Urothelium cell line (cell line): ENCODE results near the gene INAFM2.

Source experiments
- DNase-seq: peaks from one replicate; pipeline ENCODE4 v3.0.0; 2011; ENCODE audit warnings: low spot score, mixed read lengths
- FAIRE-seq: peaks from 2 replicates; lab custom pipeline; 2011; peaks lifted over from hg19 to GRCh38; lab: Jason Lieb, UNC

INAFM2 gene

DNA sequence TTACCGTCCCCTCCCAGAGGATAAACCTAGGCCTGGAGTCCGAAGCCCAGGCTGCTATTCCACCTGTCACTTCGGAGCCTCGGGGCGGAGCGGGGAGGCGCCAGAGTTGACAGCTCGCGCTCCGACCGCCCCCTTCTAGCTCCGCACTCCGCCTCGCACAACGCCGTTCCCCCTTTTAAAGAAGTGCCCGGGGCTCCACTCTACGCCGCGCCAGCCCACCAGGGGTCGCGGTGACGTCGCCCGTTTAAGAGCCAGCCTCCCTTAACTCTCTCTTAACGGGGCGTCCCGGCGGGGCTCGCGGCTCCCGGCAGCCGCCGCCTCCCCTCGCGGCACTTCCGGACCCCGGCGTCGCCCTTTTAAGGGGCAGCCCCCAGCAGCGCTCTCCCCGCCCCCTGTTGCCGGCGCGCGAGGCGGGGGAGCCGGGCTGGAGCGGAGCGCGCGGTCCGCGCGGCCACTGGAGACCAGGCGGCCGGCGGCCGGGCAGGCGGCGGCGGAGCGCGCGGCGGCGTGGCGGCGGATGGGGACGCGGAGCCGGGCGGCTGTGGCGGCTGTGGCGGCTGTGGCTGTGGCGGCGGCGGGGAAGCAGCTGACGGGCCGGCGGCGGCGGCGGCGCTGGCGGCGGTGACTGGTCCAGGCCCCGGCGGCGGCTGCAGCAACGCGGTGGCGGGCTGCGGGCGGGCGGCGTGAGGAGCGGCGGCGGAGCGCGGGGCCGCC lies at the start of gene INAFM2:
TSS of gene INAFM2 (plus strand) at position 454 of the 714 bp plus-strand sequence. CDS start 364 bp downstream, outside the sequence.
- FAIRE-seq = no peak
- peak; percentile 92 for DNase-seq

DNA sequence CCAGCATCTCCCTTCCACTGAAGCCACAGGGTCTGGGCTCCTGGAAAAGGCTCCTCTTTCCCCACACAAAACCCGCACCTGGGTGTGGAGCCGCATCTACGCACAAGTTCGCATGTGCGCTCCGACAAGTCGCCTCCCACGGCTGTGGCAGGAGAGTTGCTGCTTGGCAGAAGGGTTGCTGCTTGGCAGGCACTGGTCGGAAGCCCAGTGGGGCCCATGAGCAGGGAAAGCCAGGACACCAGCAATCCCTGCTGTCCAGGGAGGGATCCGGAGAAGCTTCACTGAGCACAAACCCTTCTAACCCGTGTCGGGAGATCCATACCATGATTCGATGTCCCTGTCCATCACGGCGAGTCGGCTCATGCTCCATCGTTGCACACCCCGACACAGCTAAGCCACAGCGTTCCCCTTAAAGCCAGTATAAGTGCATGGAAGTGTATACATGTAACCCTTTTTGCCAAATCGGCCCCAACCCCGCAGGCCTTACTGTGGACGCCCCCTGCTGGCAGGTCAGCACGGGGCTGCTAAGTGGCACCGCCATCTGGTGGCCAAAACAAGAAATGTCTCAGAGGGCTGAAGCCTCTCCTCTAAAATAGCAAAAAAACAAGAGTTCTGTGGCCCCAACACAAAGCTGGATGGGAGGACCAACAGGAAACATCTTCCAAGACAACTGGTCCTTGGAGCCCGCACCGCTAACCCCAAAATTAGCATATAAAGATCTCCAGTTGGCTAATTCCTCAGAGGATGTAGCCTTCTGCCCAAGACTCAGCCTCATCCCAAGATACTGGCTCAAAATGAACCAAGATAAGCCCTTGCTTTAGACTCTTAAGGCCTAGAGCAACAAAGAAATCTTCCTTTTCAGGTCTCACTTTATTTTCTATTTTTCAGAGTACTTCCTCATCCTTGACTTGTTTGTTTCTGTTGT lies 48.9 kb upstream of the INAFM2 start:
- FAIRE-seq (no peak), DNase-seq (peak; percentile 81)

DNA sequence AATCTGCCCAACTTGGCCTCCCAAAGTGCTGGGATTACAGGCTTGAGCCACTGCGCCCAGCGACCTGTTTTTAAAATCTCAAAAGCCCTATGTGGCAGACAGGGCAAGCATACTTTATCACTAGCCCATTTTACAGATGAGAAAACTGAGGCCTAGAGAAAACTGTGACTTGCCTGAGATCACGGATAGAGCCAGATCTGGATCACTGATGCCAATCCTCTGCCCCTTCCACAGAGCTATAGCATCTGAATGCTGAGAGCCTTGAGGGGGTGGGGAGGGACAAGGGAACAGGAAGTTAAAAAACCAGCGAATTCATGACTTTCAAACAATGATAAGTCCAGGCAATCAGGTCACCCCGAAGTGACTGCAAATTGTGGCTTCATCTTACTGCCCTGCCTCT lies 48.0 kb upstream of the INAFM2 start:
- FAIRE-seq (no peak), DNase-seq (no peak)

DNA sequence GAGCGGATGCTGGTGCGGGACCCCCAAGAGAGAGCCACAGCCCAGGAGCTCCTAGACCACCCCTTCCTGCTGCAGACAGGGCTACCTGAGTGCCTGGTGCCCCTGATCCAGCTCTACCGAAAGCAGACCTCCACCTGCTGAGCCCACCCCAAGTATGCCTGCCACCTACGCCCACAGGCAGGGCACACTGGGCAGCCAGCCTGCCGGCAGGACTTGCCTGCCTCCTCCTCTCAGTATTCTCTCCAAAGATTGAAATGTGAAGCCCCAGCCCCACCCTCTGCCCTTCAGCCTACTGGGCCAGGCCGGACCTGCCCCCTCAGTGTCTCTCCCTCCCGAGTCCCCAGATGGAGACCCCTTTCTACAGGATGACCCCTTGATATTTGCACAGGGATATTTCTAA lies 47.5 kb upstream of the INAFM2 start:
- FAIRE-seq = no peak
- no peak for DNase-seq

DNA sequence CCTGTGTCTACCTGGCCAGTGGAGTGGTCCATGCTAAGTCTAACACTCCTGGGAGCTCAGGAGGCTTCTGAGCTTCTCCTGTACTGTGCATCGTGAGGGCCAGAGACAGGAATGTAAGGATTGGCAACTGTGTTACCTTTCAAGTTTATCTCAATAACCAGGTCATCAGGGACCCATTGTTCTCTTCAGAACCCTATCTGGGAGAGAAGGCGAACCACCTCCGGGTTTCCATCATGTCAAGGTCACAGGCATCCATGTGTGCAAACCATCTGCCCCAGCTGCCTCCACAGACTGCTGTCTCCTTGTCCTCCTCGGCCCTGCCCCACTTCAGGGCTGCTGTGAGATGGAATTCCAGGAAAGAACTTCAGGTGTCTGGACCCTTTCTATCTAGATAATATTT lies 46.6 kb upstream of the INAFM2 start:
- FAIRE-seq = no peak
- no peak for DNase-seq

DNA sequence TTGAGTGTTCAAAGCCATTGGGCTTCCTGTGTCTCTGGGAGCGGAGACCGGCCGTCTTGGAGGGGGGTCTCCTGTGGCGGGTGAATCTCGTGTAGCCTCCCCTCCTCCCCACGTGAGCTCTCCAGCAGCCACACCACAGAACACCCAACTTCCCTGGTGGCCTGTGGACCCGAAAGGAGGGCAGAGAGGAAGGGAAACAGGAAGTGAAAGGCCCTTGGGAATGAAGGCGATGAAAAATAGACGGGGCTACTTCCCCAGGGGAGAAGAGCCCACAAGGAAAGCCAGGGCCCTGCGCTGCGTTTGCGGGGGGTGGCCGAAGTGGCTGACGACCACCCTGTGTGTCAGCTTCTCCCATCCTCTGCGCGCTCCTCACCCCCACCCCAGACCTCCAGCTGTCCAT lies 46.0 kb upstream of the INAFM2 start:
- no peak for DNase-seq
- no peak for FAIRE-seq

DNA sequence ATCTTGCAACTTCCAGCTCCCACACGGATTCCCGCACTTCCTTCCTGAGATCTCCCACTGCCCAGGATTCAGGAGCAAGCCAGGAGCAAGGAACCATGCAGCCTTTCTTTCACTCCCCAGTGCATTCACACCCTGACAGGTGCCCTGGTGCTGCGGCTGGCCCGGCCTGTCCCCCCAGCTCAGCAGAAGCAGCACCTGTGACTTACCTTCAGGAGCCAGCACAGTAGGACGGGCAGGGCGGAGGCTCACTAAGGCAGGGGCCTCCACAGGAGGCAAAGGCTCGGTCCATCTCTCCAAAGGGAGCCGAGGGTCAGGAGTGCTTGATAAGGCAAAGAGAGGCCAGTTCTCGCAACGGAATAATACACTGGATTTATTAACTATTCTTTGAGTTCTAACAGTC lies 45.5 kb upstream of the INAFM2 start:
- FAIRE-seq (no peak), DNase-seq (no peak)

DNA sequence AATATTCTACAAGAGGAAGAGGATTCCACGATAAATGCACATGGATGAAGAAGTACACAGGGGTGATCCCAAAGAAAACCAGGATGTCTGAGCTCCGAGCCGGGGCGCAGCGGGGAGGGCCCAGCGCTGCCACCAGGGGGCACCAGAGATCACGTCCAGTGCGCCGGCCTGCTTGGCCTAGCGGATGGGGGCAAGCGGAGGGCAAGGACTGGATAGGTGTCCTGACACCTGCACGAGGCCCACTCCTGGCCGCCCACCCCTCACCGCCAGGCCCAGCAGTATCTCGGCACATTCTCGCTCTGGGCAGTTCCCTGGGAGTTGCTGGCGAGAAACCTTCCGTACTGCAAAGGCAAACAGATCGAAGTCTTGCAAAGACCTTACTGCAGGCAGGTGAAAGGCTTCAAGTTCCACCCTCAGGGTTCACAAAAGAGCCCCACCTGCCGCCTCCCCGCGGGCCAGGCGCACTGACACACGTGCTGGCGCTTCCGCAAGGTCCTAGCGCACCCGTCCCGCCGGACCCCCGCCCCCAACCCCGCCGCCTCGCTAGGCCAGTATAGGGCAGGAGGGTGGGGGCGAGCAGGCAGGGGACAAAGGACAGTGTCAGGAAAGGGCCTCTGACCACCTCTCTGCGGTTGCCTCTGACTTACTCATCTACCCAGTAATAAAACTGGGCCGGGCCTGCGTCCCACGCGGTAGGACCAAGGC lies 43.9 kb upstream of the INAFM2 start:
- DNase-seq (peak; percentile 84), FAIRE-seq (peak; percentile 46)

DNA sequence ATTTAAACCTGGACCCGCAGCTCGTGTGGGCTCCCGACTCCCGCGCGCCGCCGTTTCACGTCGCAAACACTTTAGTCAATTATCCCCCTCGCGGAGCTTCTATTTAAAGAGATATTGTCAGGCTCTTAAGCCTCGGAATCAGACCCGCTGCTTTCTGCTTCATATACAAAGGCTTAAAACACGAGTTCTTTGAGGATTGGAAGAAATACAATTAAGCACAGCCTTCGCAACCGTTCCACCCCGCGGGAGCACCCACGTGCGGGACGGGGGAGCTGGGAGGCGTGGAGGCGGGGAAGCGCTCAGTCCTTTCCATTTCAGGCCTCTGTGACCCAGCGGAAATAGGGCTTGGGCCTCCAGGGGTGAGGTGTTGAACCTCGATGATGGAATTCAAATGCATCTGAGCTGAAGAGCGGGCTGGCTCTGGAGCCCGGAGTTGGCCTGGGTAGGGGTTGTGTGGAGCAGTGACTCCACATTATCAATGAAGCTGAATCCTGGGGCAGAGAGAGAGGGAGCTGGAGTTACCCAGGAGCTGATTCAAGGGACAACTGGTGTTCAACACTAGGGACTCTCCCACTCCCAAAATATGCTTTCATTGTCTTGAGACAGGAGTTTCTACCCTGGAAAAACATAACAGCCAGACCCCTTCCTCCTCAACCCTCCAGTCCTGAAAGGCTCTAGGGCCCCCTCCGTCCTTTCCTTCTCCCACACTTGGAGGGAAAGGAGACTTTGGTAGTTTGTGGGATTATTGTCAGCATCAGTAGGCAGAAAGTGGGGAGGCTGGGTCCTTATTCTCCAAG lies 43.0 kb upstream of the INAFM2 start:
- no peak for FAIRE-seq
- no peak for DNase-seq

DNA sequence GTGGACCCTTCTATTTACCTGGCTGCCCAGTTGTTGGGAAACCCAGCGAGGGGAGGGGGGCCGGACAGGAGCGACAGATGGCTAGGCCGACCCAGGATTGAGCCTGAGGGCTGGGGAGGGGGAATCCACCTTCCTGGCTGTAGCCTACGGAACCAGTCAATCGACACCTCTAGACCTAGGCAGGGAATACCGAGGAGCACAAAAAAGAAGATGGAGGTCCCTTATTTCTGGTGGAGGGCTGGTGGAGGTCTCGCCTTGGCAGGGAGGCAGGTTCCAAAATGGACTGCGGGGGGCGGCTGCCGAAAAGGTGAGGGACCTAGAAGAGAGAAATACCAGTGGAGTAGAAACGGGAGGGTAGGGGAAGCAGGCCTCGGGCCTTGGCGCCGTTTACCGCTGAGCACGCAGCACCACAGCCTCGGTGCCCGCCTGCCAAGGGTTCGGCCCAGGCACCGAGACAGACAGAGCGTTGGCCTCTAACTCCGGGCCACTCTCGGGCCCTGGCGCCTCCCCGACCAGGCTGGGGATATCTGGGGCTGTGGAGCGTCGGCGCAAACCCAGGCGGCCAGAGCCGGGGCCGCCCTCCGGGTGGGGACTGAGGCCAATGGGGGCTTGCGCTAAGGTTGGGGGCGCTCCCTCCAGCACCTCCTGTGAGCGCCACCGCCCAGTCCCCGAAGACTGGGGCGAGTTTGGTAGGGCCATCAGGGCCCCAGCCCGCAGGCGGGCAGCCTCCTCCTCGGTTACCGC lies 42.3 kb upstream of the INAFM2 start:
- no peak for FAIRE-seq
- no peak for DNase-seq

DNA sequence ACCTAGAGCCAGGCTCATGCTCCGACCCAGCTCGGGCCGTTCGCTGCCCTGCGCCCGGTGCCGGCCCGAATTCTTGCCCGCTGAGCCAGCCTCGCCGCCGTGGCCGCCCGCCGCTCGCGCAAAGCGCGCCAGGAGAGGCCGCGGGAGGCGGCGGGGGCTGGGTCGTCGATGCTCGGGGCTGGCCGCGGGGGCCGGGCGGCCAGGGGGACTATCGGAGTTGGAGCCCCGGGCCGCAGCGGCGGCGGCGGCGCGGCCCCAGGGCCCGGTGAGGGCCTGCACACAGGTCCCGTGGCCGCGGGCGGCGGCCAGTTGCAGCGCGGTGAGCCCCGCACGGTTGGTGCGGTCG lies 41.7 kb upstream of the INAFM2 start:
- DNase-seq = no peak
- no peak for FAIRE-seq

DNA sequence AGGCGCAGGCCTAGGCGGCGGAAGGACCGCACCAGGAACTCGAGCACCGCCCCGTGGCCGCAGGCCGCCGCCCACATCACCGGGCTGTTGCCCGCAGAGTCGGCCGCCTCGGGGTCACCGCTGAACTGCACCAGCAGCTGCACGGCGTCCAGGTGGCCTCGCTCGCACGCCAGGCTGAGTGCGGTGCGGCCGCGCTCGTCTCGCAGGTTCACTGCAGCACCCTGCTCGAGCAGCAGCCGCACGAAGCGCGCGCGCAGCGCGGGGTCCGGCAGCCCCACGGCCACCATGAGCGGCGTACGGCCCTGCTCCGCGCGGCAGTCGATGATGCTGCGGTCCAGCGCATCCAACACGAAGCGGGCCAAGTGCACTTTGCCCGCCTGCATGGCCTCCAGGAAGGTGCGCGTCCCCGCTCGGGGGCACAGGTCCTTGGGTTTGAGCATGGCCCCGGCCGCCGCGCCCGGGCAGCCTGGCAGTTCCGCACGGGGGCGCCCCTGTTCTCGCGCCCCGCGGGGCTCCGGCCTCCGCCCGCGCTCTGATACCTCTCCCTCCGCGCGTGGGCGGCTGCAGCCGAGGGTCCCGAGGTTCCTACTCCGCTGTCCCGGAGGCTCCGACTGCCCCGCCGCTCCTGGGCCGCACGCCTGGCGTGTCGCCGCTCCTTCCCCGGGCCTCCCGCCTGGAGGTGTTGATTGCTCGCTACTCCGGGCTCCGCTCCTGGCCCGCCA lies 41.2 kb upstream of the INAFM2 start:
- DNase-seq = no peak

DNA sequence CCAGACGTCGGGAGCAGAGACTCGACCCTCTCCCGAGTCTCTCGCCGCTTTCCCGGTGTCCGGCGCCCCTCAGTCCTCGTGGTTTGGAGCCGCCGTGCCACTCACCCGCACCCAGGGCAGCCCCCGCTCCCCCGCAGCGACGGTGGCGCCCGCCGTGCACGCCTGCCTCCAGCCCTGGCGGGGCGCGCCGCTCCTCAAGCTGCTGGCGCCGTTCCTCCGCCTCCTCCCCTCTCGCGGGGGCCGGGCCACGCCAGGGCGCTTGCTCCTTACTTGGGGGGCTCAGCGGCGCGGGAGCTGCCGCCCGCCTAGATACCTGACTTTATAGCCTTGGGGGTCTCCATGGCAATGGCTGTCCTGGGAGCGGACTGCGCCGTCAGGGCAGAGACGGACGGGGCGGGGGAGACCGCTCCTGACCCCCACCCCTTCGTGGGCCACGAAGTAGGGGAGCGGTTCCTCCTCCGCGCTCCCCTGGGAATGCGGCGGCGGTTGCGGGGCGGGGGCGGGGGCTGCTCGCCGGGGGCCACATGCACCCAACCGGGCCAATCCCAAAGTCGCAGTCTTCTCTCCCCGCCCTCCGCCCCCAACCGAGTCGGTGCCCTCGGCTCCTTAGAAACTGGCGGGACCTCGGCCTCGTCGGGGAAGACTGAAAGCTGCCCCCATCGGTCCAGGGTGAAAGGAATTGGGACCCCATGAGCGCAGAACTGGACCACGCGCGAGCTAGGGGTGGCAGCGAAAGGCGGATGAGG lies 40.5 kb upstream of the INAFM2 start, which contains the start of gene ANKRD63:
TSS of gene ANKRD63 (minus strand) at position 196 of the 746 bp plus-strand sequence. CDS start 478 bp downstream, outside the sequence.
- DNase-seq (no peak), FAIRE-seq (no peak)

More for the DNA sequence above, 41.2 kb upstream of the INAFM2 start:
- FAIRE-seq = no peak

DNA sequence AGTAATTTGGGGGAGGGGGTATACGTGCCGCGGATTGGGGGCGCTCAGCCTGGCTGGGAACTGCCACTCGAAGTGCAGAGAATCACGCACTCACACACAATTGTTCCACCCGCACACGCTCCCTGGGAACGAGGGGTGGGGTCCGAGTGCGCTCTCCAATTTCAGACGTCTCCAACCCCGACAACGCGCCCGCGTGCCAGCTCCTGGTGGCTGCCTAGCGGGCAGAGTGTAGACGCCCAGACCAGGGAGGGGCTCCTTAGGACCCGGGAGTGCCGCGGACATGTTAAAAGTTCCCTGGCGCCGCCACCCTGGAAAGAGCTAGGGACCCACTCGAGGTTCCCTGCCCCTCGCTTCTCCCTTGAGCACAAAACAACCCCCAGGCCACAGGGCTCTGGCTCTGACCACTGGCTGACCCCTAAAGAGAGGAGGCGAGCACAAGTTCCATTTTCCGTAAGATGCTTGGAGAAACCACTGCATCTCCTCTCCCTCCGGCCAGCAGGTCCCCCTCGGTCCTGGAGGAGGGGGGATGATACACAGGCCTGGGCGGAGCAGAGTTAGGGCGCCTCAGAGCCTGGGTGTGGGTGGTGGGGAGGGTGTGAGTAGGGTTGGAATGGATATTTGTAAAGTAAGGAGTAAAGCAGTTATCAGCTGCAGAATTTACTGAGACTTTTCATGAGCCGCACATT lies 39.7 kb upstream of the INAFM2 start:
- FAIRE-seq = no peak
- no peak for DNase-seq

DNA sequence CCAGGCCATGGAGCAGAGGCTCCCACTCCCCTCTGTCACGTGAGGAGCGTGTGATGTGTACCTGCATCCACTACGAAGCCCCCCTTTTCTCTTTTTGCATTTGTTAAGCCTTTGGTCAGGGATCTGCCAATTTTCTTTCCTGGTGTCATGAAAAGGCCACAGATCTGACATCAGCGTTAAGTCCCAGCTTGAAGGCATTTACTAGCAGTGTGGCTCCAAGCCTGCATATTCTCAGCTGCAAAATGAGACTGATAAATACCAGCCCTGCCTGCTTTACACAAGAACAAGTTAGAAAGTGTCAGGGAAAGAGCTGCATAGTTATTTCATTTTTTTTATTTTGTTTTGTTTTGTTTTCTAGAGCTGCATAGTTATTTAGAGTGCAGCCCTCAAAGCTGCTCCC lies 38.3 kb upstream of the INAFM2 start:
- FAIRE-seq (no peak), DNase-seq (no peak)

DNA sequence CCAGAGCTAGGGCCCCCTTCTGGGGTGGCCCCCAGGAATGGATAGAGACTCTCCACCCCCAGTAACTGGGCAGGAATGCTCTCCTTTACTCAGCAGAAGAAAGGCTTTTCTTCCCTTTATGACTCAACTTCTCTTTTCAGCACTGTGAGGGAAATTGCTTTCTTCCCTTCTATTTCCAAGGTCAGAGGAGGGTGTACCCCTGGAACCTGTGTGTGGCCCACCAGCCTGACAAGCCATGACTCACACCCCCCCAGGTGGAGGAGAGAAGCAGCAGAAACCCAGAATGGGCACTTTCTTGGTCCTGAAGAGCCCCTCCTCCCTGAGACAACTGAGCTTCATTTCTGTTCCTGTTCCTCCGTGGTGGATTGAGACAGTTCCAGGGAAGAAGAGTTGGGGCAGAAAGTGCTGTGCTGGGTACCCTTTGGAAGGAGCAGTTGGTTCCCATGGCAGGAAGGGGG lies 37.9 kb upstream of the INAFM2 start:
- DNase-seq (no peak), FAIRE-seq (no peak)

DNA sequence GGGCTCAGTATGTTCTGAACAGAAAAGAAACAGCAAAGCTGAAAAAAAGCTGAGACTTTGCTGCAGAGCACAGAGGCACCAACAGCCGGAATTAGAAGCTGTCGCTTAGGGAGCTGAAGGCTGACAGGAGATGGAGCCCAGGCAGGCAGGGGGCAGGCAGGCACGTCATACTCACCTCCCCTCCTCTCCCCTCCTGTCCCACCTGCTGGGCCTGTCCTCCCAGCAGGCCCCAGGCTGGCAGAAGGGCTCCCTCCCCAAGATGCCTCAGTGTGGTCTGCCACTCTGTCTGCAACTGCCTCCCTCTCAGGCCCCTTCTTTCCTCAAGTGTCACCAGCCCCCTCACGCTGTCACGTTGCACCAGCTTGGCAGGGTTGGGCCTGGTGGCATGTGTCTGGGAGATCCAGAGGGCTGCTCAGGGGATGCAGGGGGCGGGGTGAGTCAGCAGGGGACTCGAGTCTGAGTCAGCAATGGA lies 37.4 kb upstream of the INAFM2 start:
- DNase-seq (no peak), FAIRE-seq (no peak)

DNA sequence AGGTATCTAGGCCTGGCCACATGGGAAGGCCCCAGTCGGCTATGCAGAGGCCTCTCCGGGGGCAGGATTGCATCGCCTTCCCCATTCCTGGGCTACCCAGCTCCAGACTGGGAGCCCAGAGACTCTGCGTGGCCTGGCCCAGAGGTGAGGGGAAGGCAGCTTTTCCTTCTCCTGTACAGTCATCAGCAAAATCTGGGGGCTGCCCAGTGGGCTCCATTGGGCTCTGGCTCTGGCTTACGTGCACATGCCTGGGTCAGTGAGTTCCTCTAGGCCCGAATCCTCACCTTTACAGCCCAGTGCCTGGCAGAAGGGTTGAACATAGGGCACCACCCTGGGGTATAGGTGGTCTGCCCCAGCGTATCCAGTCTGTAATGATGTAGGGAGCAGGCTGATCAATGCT lies 36.7 kb upstream of the INAFM2 start:
- FAIRE-seq (no peak), DNase-seq (no peak)
